ENCODE data around the gene KIAA0586.

- TF ChIP-seq CTCF (IDR thresholded peaks at IDR 0.05), result no peak
- TF ChIP-seq POLR2A (IDR thresholded peaks at IDR 0.05), result no peak
These were observed 12.0 kb downstream of the KIAA0586 start for GRCh38 chr14:58439476-58439875.

Data from esophagus squamous epithelium (tissue), 4 donors.